ENCODE measurements around the gene FGF2.
A peak's percentile ranks its signal among the peaks of the same experiment; 100 is the strongest.

The FGF2 gene

DNA sequence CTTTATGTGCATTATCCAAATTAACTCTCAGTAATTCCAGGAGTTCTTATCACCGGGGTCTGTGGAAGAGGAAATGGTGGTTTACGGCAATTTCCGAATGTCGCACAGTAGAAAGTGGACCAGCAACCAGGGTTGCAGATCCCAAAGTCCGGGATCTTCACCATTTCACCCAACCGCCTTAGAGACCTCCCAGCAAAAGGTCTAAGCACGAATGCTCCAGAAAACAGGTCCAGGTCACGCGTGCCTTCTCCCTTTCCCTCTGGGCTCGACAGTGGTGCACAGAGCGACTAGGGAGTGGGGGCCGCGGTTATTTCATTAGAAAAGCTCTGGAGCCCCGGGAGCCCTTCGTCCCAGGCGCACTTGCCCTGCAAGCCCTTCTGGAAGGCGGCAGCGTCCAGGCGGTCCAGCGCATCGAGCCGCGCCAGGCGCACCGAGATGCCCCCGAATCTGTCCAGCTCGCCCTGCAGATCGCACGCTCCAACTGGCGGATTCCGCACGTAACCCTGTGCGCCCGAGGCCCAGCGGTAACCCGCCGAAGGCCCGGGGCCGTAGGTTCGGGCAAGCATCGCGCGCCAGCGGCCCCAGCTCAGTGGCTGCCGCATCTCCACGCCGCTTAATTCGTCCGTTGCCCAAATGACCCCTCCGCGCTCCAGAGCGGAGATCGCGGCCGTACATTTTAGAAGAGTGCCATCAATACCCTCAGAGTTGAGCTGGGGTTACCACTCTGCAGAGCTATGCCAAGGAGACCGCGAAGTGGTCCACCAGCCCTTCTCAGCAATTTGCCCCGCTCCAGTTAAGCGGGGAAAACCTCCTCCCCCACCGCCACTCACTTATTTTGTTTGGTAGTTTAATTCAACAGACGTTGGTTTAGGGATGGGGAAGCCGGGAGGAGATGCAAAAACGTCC, 95.6 kb downstream of the FGF2 start, which contains the start of gene NUDT6:
TSS of gene NUDT6 (minus strand) at position 627 of the 906 bp plus-strand sequence. CDS start at position 602, 25 bp downstream.
- H3K36me3 ChIP-seq (ENCODE audit: control insufficient read depth, low read length): no peaks in the 10 kb centered on the region; the same call in 1 of the 2 replicates

GRCh38 chr4:122922877-122923511, 96.4 kb downstream of the FGF2 start:
- H3K36me3 ChIP-seq (ENCODE audit: control insufficient read depth, low read length): no peaks in the 10 kb centered on the region; the same call in none of the 2 replicates
- peaks cover 10% of the 10 kb centered on the region for H3K4me1 ChIP-seq (ENCODE audit: control insufficient read depth, low read length)
- peak overlapping the region; percentile 86 for H3K27ac ChIP-seq (ENCODE audit: low read depth, low read length)
- H3K9me3 ChIP-seq (ENCODE audit: control insufficient read depth, insufficient read depth, low read length): no peaks in the 10 kb centered on the region
- peak overlapping the region; percentile 96 for H3K4me3 ChIP-seq (ENCODE audit: low read length)
- H3K9me2 ChIP-seq (replicated peaks; ENCODE audit: control insufficient read depth, low read length): no peaks in the 10 kb centered on the region
- H3K4me2 ChIP-seq (ENCODE audit: low read length): peak overlapping the region; percentile 78
- TF ChIP-seq, protein P1, sequence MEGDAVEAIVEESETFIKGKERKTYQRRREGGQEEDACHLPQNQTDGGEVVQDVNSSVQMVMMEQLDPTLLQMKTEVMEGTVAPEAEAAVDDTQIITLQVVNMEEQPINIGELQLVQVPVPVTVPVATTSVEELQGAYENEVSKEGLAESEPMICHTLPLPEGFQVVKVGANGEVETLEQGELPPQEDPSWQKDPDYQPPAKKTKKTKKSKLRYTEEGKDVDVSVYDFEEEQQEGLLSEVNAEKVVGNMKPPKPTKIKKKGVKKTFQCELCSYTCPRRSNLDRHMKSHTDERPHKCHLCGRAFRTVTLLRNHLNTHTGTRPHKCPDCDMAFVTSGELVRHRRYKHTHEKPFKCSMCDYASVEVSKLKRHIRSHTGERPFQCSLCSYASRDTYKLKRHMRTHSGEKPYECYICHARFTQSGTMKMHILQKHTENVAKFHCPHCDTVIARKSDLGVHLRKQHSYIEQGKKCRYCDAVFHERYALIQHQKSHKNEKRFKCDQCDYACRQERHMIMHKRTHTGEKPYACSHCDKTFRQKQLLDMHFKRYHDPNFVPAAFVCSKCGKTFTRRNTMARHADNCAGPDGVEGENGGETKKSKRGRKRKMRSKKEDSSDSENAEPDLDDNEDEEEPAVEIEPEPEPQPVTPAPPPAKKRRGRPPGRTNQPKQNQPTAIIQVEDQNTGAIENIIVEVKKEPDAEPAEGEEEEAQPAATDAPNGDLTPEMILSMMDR (IDR thresholded peaks at IDR 0.05; ENCODE audit: low read depth, low read length, poor library complexity, severe bottlenecking): peak; percentile 36
- peak; percentile 42; the same call in 1 of the 2 replicates for TF ChIP-seq EZH2phosphoT487 (IDR thresholded peaks at IDR 0.05; ENCODE audit: borderline replicate concordance, low read length)
- peaks cover 4% of the 10 kb centered on the region for H4K20me1 ChIP-seq (ENCODE audit: control insufficient read depth, insufficient read depth, low read depth, low read length)
- peaks cover 8% of the 10 kb centered on the region for H3F3A ChIP-seq (ENCODE audit: control insufficient read depth, insufficient read depth)
- no peaks in the 10 kb centered on the region for H3K27me3 ChIP-seq (ENCODE audit: control insufficient read depth, low read length)
- H3K79me2 ChIP-seq (ENCODE audit: control insufficient read depth, low read length): peaks cover 31% of the 10 kb centered on the region

More for the DNA sequence above, 95.6 kb downstream of the FGF2 start, which contains the start of gene NUDT6:
- Histone ChIP-seq H3K4me1 (ENCODE audit: control insufficient read depth, low read length) (peaks cover 10% of the 10 kb centered on the region), H3K27me3 (ENCODE audit: control insufficient read depth, low read length) (no peaks in the 10 kb centered on the region), H3K9me3 (ENCODE audit: control insufficient read depth, insufficient read depth, low read length) (no peaks in the 10 kb centered on the region), H3K9me2 (replicated peaks; ENCODE audit: control insufficient read depth, low read length) (no peaks in the 10 kb centered on the region), H3K79me2 (ENCODE audit: control insufficient read depth, low read length) (peaks cover 31% of the 10 kb centered on the region), H4K20me1 (ENCODE audit: control insufficient read depth, insufficient read depth, low read depth, low read length) (peaks cover 4% of the 10 kb centered on the region), H3K4me2 (ENCODE audit: low read length) (peak within 1 kb of the TSS; percentile 78), H3K4me3 (ENCODE audit: low read length) (peak within 1 kb of the TSS; percentile 96), H3F3A (ENCODE audit: control insufficient read depth, insufficient read depth) (peaks cover 8% of the 10 kb centered on the region), H3K27ac (ENCODE audit: low read depth, low read length) (peak within 1 kb of the TSS; percentile 86)
- TF ChIP-seq, protein P1 (IDR thresholded peaks at IDR 0.05; ENCODE audit: low read depth, low read length, poor library complexity, severe bottlenecking): no peak
- no peak for TF ChIP-seq EZH2phosphoT487 (IDR thresholded peaks at IDR 0.05; ENCODE audit: borderline replicate concordance, low read length)

- Histone ChIP-seq H3K79me2 (ENCODE audit: control insufficient read depth, low read length) (peaks cover 24% of the 10 kb centered on the region), H3K27ac (ENCODE audit: low read depth, low read length) (no peak overlapping the region), H3F3A (ENCODE audit: control insufficient read depth, insufficient read depth) (no peaks in the 10 kb centered on the region; the same call in 1 of the 2 replicates), H3K4me2 (ENCODE audit: low read length) (no peak overlapping the region), H3K4me3 (ENCODE audit: low read length) (no peak overlapping the region), H3K9me3 (ENCODE audit: control insufficient read depth, insufficient read depth, low read length) (no peaks in the 10 kb centered on the region), H3K9me2 (replicated peaks; ENCODE audit: control insufficient read depth, low read length) (no peaks in the 10 kb centered on the region), H3K27me3 (ENCODE audit: control insufficient read depth, low read length) (no peaks in the 10 kb centered on the region), H3K36me3 (ENCODE audit: control insufficient read depth, low read length) (peaks cover 19% of the 10 kb centered on the region), H3K4me1 (ENCODE audit: control insufficient read depth, low read length) (peaks cover 9% of the 10 kb centered on the region), H4K20me1 (ENCODE audit: control insufficient read depth, insufficient read depth, low read depth, low read length) (peaks cover 4% of the 10 kb centered on the region)
- no peak for TF ChIP-seq EZH2phosphoT487 (IDR thresholded peaks at IDR 0.05; ENCODE audit: borderline replicate concordance, low read length)
- TF ChIP-seq, protein P1 (IDR thresholded peaks at IDR 0.05; ENCODE audit: low read depth, low read length, poor library complexity, severe bottlenecking): no peak
Measured at GRCh38 chr4:122928930-122929329, 102.3 kb downstream of the FGF2 start.

All from DOHH2 (cell line).